GM11168 (cell line): ENCODE data around the gene KIF21B.
"Not testable (repeated sequence)": the region's sequence is repeated elsewhere in the genome, so short reads cannot be mapped to it uniquely, and the experiment has no call there.

Experiments used
- in situ Hi-C: fragments of 300-500 bp; cut with MboI; formaldehyde crosslinking; loops from one replicate; pipeline ENCODE4 v1.12.0; 2022; ENCODE audit warnings: low sequenced_read_pairs; ENCODE audit not compliant: unreplicated experiment

KIF21B gene

GRCh38 chr1:200960948-200961340 is 62.6 kb downstream of the KIF21B start:
- in situ Hi-C loops: no loop called here

GRCh38 chr1:200960236-200960947 is 63.1 kb downstream of the KIF21B start:
- in situ Hi-C loops: no loop called here

- in situ Hi-C loops: no loop called here
These were observed 64.0 kb downstream of the KIF21B start for GRCh38 chr1:200959411-200959921.

- in situ Hi-C loops: no loop called here
These were observed 64.9 kb downstream of the KIF21B start for GRCh38 chr1:200958597-200958996.

- in situ Hi-C loops: no loop called here
These were observed 69.1 kb downstream of the KIF21B start for GRCh38 chr1:200954434-200954833.

GRCh38 chr1:200951016-200951415 is 72.5 kb downstream of the KIF21B start:
- in situ Hi-C loops: no loop called here

- in situ Hi-C loops: no loop called here
These were observed 73.9 kb downstream of the KIF21B start for GRCh38 chr1:200949626-200950025.

- in situ Hi-C loops: no loop called here
These were observed 76.4 kb downstream of the KIF21B start for GRCh38 chr1:200947059-200947566.

GRCh38 chr1:200945111-200945510 is 78.4 kb downstream of the KIF21B start:
- in situ Hi-C loops: no loop called here

GRCh38 chr1:200938955-200939354 is 84.6 kb downstream of the KIF21B start:
- in situ Hi-C loops: no loop called here

GRCh38 chr1:200935286-200935962 is 88.1 kb downstream of the KIF21B start:
- in situ Hi-C loops: not testable (repeated sequence)

GRCh38 chr1:200934676-200935245 is 88.8 kb downstream of the KIF21B start:
- in situ Hi-C loops: no loop called here

- in situ Hi-C loops: no loop called here
These were observed 91.7 kb downstream of the KIF21B start for GRCh38 chr1:200931776-200932175.

GRCh38 chr1:200930285-200930684 is 93.2 kb downstream of the KIF21B start:
- in situ Hi-C loops: not testable (repeated sequence)

- in situ Hi-C loops: no loop called here
These were observed 93.8 kb downstream of the KIF21B start for GRCh38 chr1:200929530-200930278.

- in situ Hi-C loops: no loop called here
These were observed 97.7 kb downstream of the KIF21B start for GRCh38 chr1:200925831-200926230.

GRCh38 chr1:200923601-200924000 is 99.9 kb downstream of the KIF21B start:
- in situ Hi-C loops: no loop called here

GRCh38 chr1:200922406-200922805 is 101.1 kb downstream of the KIF21B start:
- in situ Hi-C loops: no loop called here

GRCh38 chr1:200921571-200922110 is 101.9 kb downstream of the KIF21B start:
- in situ Hi-C loops: no loop called here
